ENCODE measurements around the gene CHRM2. TPM values are rescaled to one million over a fixed set of nuclear protein-coding genes. Genes with fewer than 3 reads are reported as not detected.
A peak's percentile ranks its signal among the peaks of the same experiment; 100 is the strongest.
"Not testable (repeated sequence)": the region's sequence is repeated elsewhere in the genome, so short reads cannot be mapped to it uniquely, and the experiment has no call there.

CHRM2 gene
- polyA plus RNA-seq (ENCODE audit: insufficient read length in 4 of 4) = 1 to 10 TPM; 2.3 to 4.0 (median 3.8) TPM

GRCh38 chr7:136868496-136869000 lies at the start of gene CHRM2:
Gene CHRM2 (plus strand): TSS chr7:136868652. CDS start chr7:137014866, 146,214 bp downstream.
- no peak for DNase-seq (ENCODE audit: low read depth in 4 of 4, low spot score in 3 of 4)

DNA sequence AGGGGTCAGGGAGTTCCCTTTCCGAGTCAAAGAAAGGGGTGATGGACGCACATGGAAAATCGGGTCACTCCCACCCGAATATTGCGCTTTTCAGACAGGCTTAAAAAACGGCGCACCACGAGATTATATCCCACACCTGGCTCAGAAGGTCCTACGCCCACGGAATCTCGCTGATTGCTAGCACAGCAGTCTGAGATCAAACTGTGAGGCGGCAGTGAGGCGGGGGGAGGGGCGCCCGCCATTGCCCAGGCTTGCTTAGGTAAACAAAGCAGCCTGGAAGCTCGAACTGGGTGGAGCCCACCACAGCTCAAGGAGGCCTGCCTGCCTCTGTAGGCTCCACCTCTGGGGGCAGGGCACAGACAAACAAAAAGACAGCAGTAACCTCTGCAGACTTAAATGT lies 37.1 kb upstream of the CHRM2 start:
- not testable (repeated sequence) for DNase-seq (ENCODE audit: low read depth in 4 of 4, low spot score in 3 of 4)

GRCh38 chr7:136845899-136846465 lies 22.5 kb upstream of the CHRM2 start:
- DNase-seq (ENCODE audit: low read depth in 4 of 4, low spot score in 3 of 4) = no peak

GRCh38 chr7:136847858-136848257 lies 20.6 kb upstream of the CHRM2 start:
- no peak for DNase-seq (ENCODE audit: low read depth in 4 of 4, low spot score in 3 of 4)

DNA sequence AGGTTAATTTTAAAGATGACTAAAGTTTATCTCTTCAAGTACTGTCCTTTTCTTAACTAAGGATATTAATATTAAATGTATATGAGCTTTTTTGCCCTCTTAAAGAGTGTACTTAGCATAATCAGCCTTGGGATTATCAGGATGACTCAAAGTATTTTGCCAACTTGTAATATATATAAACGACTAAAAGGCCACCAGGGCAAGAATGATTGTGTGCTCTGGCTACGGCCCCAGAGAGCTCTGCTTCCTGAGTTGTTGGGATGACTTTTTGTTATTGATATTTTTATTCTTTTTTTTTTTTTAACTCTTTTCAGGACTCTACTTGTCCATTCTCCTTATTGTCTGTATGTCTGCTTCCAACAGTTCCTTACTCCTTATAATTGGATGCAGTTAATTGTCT lies 14.8 kb upstream of the CHRM2 start:
- no peak for DNase-seq (ENCODE audit: low read depth in 4 of 4, low spot score in 3 of 4)

- DNase-seq (ENCODE audit: low read depth in 4 of 4, low spot score in 3 of 4) = peak in 1 of 4 donors; percentile 26
Observed at GRCh38 chr7:136857573-136857972, 10.9 kb upstream of the CHRM2 start.

DNA sequence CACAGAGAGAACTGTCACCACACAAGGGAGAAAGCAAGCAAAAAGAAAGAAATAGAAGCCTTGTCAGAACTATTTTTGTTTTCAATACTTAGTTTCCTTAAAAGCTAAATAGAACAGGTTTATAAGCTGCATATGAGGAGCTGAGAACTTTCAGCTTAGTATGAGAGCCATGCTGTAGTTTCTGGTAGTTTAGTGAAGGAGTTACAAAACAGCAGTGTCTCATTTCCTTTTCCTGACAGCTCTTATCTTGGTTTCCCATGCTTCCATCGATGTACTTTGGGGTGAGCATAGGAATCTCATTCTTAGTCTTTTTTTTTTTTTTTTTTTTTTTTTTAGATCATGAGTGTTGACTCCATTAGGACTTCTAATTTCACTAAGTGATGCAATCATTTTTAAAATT lies 8.6 kb upstream of the CHRM2 start:
- DNase-seq (ENCODE audit: low read depth in 4 of 4, low spot score in 3 of 4) = no peak

DNA sequence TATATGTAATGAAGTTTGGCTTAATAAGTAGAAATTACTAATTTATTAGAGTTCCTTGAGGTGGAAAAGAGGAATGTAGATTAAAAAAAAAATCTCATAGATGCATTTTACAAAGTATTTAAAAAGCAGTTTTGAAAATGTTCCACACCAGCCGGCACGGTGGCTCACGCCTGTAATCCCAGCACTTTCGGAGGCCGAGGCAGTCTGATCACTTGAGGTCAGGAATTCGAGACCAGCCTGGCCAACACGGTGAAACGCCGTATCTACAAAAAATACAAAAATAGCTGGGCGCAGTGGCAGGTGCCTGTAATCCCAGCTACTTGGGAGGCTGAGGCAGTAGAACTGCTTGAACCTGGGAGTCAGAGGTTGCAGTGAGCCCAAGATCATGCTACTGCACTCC lies 3.2 kb upstream of the CHRM2 start:
- DNase-seq (ENCODE audit: low read depth in 4 of 4, low spot score in 3 of 4) = no peak

DNA sequence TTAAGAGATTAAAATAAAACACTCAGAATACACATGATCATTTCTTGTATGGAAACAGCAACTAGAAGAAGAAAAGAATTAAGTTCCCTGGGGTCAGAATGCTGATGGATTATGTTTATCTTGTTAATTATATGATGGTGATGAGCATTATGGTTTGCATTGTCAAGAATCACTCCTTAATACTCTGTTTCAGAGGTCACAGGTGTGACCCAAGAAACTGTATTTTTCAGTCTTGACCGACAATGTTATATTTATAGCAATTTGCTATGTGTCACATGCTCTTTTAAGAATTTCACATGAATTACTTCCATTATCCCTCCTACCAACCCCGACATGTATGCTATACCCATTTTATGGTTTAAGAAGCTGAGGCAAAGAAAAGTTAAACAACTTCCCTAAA lies 2.7 kb upstream of the CHRM2 start:
- DNase-seq (ENCODE audit: low read depth in 4 of 4, low spot score in 3 of 4) = no peak

GRCh38 chr7:136869001-136869961 lies 829 bp downstream of the CHRM2 start:
- no peak for DNase-seq (ENCODE audit: low read depth in 4 of 4, low spot score in 3 of 4)

GRCh38 chr7:136869991-136870865 lies 1.8 kb downstream of the CHRM2 start:
- no peak for DNase-seq (ENCODE audit: low read depth in 4 of 4, low spot score in 3 of 4)

DNA sequence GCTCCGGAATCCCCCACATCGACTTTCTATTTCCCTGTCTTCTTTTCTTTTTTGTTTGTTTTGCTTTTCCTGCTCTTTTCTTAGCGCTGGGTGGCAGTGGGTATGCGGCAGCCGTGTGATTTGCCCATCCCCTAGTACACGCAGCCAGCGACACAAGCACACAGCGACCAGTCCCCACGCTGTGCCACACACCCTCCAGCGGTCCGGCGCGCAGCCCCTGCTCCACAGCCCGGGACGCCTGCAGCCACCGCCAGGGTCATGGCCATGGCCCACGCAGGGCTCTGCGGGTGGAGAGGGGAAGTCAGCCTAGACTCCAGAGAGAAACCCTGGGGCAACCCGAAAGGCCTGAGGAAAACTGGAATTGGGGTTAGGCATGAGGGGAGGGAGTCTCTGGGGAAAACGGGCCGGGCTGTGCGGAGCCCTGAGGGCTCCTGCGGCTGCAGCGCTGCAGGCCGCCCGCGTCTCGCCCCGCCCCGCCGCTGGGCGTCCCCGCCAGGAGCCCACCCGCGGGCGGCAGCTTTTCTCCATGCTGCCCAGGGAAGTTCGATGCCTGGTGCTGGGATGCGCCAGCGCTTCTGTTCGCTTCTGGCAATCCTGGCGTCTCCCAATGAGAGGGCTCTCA lies 2.5 kb downstream of the CHRM2 start:
- no peak for DNase-seq (ENCODE audit: low read depth in 4 of 4, low spot score in 3 of 4)

- no peak for DNase-seq (ENCODE audit: low read depth in 4 of 4, low spot score in 3 of 4)
Observed at GRCh38 chr7:136874393-136875032, 6.1 kb downstream of the CHRM2 start.

DNA sequence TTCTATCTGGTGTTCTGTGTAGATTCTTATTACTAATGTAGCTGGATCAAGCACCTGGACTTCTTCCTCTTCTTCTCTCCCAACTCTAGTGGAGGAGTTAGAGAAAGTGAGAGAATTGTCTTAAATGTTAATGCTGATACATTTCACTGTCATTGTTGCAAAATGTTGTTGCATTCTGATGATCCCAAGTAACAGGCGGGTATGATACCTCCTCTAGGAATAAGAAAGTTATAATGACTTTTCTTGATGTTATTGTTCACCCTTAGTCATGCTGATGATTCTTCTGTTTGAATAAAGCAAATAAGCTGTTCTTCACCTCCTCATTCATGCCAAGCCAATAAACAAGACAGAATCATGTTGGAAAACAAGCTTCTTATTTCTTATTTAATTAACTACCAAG lies 9.1 kb downstream of the CHRM2 start:
- no peak for DNase-seq (ENCODE audit: low read depth in 4 of 4, low spot score in 3 of 4)

DNA sequence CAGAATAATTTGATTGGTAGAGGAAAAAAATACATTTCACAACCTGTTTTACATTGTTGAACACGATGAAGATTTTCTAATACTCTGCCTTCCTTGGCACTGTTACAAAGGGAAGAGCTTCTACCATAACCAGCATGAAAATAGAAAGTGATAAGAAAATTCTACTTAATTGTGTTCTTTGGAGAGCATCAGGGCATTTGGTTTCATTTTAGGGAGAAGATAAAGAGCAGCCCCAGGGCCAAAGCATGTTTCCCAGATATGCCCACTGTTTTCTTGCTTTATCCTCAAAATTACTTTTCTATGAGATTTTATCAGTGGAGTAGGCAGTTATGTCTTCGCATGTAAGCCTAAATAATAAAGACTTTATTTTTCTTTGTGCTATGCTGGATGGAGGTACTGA lies 9.5 kb downstream of the CHRM2 start:
- no peak for DNase-seq (ENCODE audit: low read depth in 4 of 4, low spot score in 3 of 4)

DNA sequence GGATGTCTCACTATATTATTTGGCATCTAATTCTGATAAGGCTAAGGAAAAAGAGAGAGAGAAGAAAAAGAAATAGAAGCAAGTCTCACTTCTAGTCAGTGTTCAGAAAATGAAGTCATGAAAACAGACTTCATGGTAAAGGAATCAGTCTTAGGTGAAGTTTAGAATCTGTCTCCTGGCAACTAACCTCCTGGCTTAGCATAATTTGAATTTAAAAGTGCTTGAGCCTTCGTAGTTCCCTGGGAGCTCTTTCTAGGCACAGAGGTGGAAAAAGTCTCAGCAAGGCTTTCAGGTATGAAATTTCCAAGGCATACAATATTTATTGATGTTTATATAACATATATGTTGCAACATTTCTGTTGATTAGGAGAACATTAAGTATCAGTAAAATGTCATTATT lies 10.4 kb downstream of the CHRM2 start:
- DNase-seq (ENCODE audit: low read depth in 4 of 4, low spot score in 3 of 4) = no peak

DNA sequence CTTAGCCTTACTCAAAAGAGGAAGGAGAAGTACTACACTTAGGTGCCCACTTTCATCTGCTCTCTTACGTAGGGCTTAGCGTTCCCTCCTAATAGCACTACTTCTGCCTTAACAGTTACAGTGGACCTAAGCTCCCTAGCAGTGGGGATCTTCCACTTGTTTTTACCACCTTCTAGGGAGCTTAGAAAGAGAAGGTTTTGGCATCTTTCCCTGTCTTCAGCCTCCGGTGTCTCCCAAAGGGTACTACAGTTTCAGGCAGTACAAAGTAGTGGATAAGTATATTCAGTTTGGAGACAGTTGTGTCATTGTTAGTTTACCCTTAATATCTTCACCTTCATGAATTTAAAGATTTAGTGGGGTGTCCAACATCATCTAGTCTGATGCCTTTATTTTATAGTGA lies 14.6 kb downstream of the CHRM2 start:
- DNase-seq (ENCODE audit: low read depth in 4 of 4, low spot score in 3 of 4) = no peak

DNA sequence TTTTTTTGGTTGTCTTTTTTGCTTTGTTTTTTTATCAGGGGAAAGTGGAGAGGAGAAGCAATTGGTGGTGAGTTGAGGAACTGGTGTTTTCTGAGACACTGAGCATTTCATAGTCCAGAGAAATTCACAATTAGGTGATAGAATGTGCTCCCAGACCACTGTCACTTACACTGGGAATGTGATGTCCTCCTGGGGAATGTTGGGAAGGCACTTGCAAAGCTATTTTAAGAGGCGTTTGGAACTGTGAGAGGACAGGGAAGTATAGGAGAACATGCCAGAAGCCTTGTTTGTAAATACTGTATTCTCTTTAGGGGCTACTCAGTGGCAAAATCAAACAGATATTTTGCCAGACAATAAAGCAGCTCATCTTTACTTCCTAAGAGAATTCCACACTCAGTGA lies 16.0 kb downstream of the CHRM2 start:
- DNase-seq (ENCODE audit: low read depth in 4 of 4, low spot score in 3 of 4) = no peak

DNA sequence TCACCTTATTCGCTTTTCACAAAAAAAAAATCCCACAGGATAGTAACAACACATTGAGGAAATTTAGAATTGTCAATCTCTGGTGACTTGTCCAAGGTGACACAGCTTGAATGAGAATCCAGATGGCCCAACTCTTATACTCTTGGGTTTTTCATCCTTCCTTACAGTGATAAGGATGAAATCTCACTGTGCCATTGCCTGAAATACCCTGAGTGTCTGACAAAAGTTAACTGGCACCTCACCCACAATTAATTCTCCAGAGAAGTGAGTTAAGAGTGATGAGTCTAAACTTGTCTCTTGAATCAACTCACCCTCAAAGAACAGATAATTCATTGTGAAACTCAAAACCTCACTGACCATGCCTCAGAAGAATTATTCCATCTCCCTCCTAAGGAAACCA lies 18.9 kb downstream of the CHRM2 start:
- no peak for DNase-seq (ENCODE audit: low read depth in 4 of 4, low spot score in 3 of 4)

DNA sequence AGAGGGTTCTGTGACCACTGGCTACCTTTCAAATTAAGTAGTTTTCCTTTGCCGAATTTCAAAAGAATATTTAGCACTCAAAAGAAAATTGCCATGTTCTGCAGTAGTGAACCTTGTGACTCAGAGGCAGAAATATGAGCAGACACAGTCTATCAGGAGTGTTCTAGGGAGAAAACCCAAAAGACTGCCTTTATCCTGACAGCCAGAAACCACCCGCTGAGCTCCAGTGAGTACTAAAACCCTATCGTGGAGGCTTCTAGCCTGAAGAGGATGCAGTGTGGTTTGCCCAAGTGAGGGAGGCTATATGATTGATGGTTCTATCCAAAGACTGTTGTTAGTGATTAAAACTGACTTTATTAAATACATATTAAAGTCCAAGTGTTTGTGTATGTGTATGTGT lies 21.9 kb downstream of the CHRM2 start:
- DNase-seq (ENCODE audit: low read depth in 4 of 4, low spot score in 3 of 4) = no peak
